Naive thymus-derived CD4-positive, alpha-beta T cell (primary cell): ENCODE results near the gene HDGFL3. TPM values are rescaled to one million over a fixed set of nuclear protein-coding genes. Genes with fewer than 3 reads are reported as not detected.

Experiments
- ATAC-seq: fragments of 150-1000 bp; cut with Tn5 transposase; 2 replicates; pipeline ENCODE4 v1.10.0; 2021; ENCODE audit warnings: mild to moderate bottlenecking, moderate library complexity
- CTCF ChIA-PET: fragments of 350-600 bp; sonication (Branson Sonifier 250); formaldehyde crosslinking; loops from one replicate; lab custom pipeline; 2021; ENCODE audit warnings: antibody characterized with exemption; lab: Charles Lee
- POLR2A ChIA-PET: fragments of 350-600 bp; sonication (Branson Sonifier 250); formaldehyde crosslinking; loops from one replicate; lab custom pipeline; 2021; ENCODE audit warnings: antibody characterized with exemption, inconsistent platforms; lab: Charles Lee
- DNase-seq, 9 donors: peaks; one replicate each; pipeline versions ENCODE4 v3.0.0 to v3.0.0-alpha.2; 2020 to 2022; ENCODE audit warnings: mixed read lengths in 1 of 9
- H3K27ac ChIP-seq: one replicate; pipeline ENCODE4 v1.7.0; 2013; ENCODE audit warnings: mild to moderate bottlenecking, low read depth, low read length, moderate library complexity
- H3K27me3 ChIP-seq, 2 donors: one replicate each; pipeline ENCODE4 v1.7.0; 2013; ENCODE audit warnings: low read length in 2 of 2, mild to moderate bottlenecking in 2 of 2, moderate library complexity in 2 of 2; ENCODE audit not compliant: control insufficient read depth in 2 of 2, insufficient read depth in 2 of 2
- H3K36me3 ChIP-seq, 3 experiments: 1 replicate in 2 of 3; 2 replicates in 1 of 3; pipeline ENCODE4 v1.7.0; 2013; ENCODE audit warnings: low read length in 3 of 3, mild to moderate bottlenecking in 3 of 3, moderate library complexity in 1 of 3; ENCODE audit not compliant: insufficient read depth in 3 of 3, control insufficient read depth in 2 of 3
- H3K4me1 ChIP-seq, 2 donors: one replicate each; pipeline ENCODE4 v1.7.0; 2013; ENCODE audit warnings: low read length in 2 of 2, mild to moderate bottlenecking in 2 of 2, moderate library complexity in 1 of 2; ENCODE audit not compliant: control insufficient read depth in 2 of 2, insufficient read depth in 2 of 2
- H3K4me3 ChIP-seq: 2 replicates; pipeline ENCODE4 v1.7.0; 2013; ENCODE audit warnings: mild to moderate bottlenecking, low read length
- H3K9me3 ChIP-seq, 3 experiments: 1 replicate in 2 of 3; 2 replicates in 1 of 3; pipeline ENCODE4 v1.7.0; 2013; ENCODE audit warnings: low read length in 3 of 3; ENCODE audit not compliant: control insufficient read depth in 2 of 3
- H3K27ac Mint-ChIP-seq, 9 donors: one replicate each; pipeline ENCODE4 v1.8.0; 2020 to 2022; ENCODE audit warnings: mixed read lengths in 9 of 9, mild to moderate bottlenecking in 8 of 9, moderate library complexity in 5 of 9, inconsistent platforms in 2 of 9
- H3K27me3 Mint-ChIP-seq, 5 donors: one replicate each; pipeline ENCODE4 v1.8.0; 2021 to 2022; ENCODE audit warnings: mixed read lengths in 5 of 5, mild to moderate bottlenecking in 1 of 5
- H3K36me3 Mint-ChIP-seq, 5 donors: one replicate each; pipeline ENCODE4 v1.8.0; 2020 to 2022; ENCODE audit warnings: mixed read lengths in 5 of 5, mild to moderate bottlenecking in 3 of 5, inconsistent platforms in 1 of 5
- H3K4me1 Mint-ChIP-seq, 7 donors: one replicate each; pipeline ENCODE4 v1.8.0; 2020 to 2022; ENCODE audit warnings: mixed read lengths in 7 of 7, mild to moderate bottlenecking in 3 of 7, inconsistent platforms in 1 of 7
- H3K4me3 Mint-ChIP-seq, 10 donors: one replicate each; pipeline ENCODE4 v1.8.0; 2020 to 2022; ENCODE audit warnings: mild to moderate bottlenecking in 10 of 10, mixed read lengths in 10 of 10, moderate library complexity in 6 of 10, inconsistent platforms in 2 of 10
- H3K9me3 Mint-ChIP-seq, 11 donors: one replicate each; pipeline ENCODE4 v1.8.0; 2020 to 2022; ENCODE audit warnings: mixed read lengths in 11 of 11, mild to moderate bottlenecking in 4 of 11, inconsistent platforms in 1 of 11, moderate library complexity in 1 of 11
- intact Hi-C, 2 donors: fragments of 100-400 bp; cut with micrococcal nuclease; formaldehyde crosslinking; loops; one replicate each; pipeline ENCODE4 v1.15.1; 2023
- polyA plus RNA-seq, 2 donors: library from polyadenylated mRNA; unstranded; fragments of 300-500 nt; fragmentation: Illumina TruSeq; gene quantifications; one replicate each; pipeline ENCODE4 v1.2.3, GENCODE V29; 2021
- total RNA-seq, 6 experiments: library from RNA in 5 of 6; stranded (reverse) in 5 of 6; gene quantifications; 1 replicate in 5 of 6; 2 replicates in 1 of 6; pipeline ENCODE4 v1.2.3 and lab custom pipeline; 2021 to 2026

HDGFL3 gene
- total and polyA plus RNA-seq, 7 experiments from 2014 or later, result 2.1 to 50.1 (median 3.6) TPM

GRCh38 chr15:83115410-83115809 lies 92.2 kb downstream of the HDGFL3 start:
- ATAC-seq (no peak), DNase-seq (no peak)
- Mint-ChIP-seq H3K9me3 (peaks cover 0 to 5% (median 0%) of the 10 kb centered on the region in 11 donors), H3K27me3 (peaks cover 0 to 13% (median 7%) of the 10 kb centered on the region in 5 donors), H3K36me3 (peaks cover 0 to 29% (median 0%) of the 10 kb centered on the region in 5 donors), H3K27ac (no peak overlapping the region), H3K4me3 (no peak overlapping the region), H3K4me1 (peaks cover 0 to 8% (median 0%) of the 10 kb centered on the region in 7 donors)
- no peak overlapping the region for H3K27ac ChIP-seq
- ChIA-PET CTCF (no interaction called here), POLR2A (no interaction called here)
- intact Hi-C loops, result no loop called here
- no peaks in the 10 kb centered on the region for H3K27me3 ChIP-seq
- H3K9me3 ChIP-seq, result no peaks in the 10 kb centered on the region
- no peaks in the 10 kb centered on the region for H3K4me1 ChIP-seq
- no peak overlapping the region for H3K4me3 ChIP-seq
- no peaks in the 10 kb centered on the region for H3K36me3 ChIP-seq

GRCh38 chr15:83114856-83115255 lies 92.8 kb downstream of the HDGFL3 start:
- ATAC-seq, result no peak
- H3K27ac ChIP-seq, result no peak overlapping the region
- intact Hi-C loops, result no loop called here
- no peak overlapping the region for H3K4me3 ChIP-seq
- no peaks in the 10 kb centered on the region for H3K36me3 ChIP-seq
- Mint-ChIP-seq H3K27ac (no peak overlapping the region), H3K4me3 (no peak overlapping the region), H3K9me3 (peaks cover 0 to 7% (median 0%) of the 10 kb centered on the region in 11 donors), H3K4me1 (peaks cover 0 to 13% (median 2%) of the 10 kb centered on the region in 7 donors), H3K36me3 (peaks cover 0 to 33% (median 0%) of the 10 kb centered on the region in 5 donors), H3K27me3 (peaks cover 0 to 19% (median 10%) of the 10 kb centered on the region in 5 donors)
- no peaks in the 10 kb centered on the region for H3K27me3 ChIP-seq
- POLR2A ChIA-PET, result no interaction called here
- H3K9me3 ChIP-seq, result no peaks in the 10 kb centered on the region
- CTCF ChIA-PET, result no interaction called here
- DNase-seq, result no peak
- H3K4me1 ChIP-seq, result no peaks in the 10 kb centered on the region

GRCh38 chr15:83113881-83114674 lies 93.5 kb downstream of the HDGFL3 start:
- Mint-ChIP-seq H3K36me3 (peaks cover 0 to 31% (median 0%) of the 10 kb centered on the region in 5 donors), H3K27ac (no peak overlapping the region), H3K27me3 (peaks cover 0 to 26% (median 17%) of the 10 kb centered on the region in 5 donors), H3K4me1 (peaks cover 0 to 19% (median 6%) of the 10 kb centered on the region in 7 donors), H3K9me3 (peaks cover 0 to 7% (median 0%) of the 10 kb centered on the region in 11 donors), H3K4me3 (no peak overlapping the region)
- H3K4me3 ChIP-seq, result no peak overlapping the region
- no peak for ATAC-seq
- intact Hi-C loops, result no loop called here
- no peak for DNase-seq
- H3K36me3 ChIP-seq, result no peaks in the 10 kb centered on the region
- no peaks in the 10 kb centered on the region for H3K4me1 ChIP-seq
- CTCF ChIA-PET, result no interaction called here
- H3K27ac ChIP-seq, result no peak overlapping the region
- POLR2A ChIA-PET, result no interaction called here
- no peaks in the 10 kb centered on the region for H3K9me3 ChIP-seq
- no peaks in the 10 kb centered on the region for H3K27me3 ChIP-seq

- peaks cover 5 to 30% (median 11%) of the 10 kb centered on the region in 7 donors for H3K4me1 Mint-ChIP-seq
- no peak for ATAC-seq
- H3K4me1 ChIP-seq, result peaks cover 0 to 9% of the 10 kb centered on the region in 2 donors
- H3K4me3 ChIP-seq, result no peak overlapping the region
- H3K27me3 Mint-ChIP-seq, result peaks cover 2 to 38% (median 27%) of the 10 kb centered on the region in 5 donors
- ChIA-PET POLR2A (no interaction called here), CTCF (no interaction called here)
- no peak overlapping the region for H3K27ac ChIP-seq
- peaks cover 0 to 35% (median 0%) of the 10 kb centered on the region in 5 donors for H3K36me3 Mint-ChIP-seq
- DNase-seq, result no peak
- H3K9me3 Mint-ChIP-seq, result peaks cover 0 to 7% (median 0%) of the 10 kb centered on the region in 11 donors
- H3K4me3 Mint-ChIP-seq, result no peak overlapping the region
- H3K36me3 ChIP-seq, result no peaks in the 10 kb centered on the region
- H3K9me3 ChIP-seq, result no peaks in the 10 kb centered on the region
- no peaks in the 10 kb centered on the region for H3K27me3 ChIP-seq
- intact Hi-C loops, result no loop called here
- no peak overlapping the region for H3K27ac Mint-ChIP-seq
Measured at GRCh38 chr15:83112956-83113299, 94.7 kb downstream of the HDGFL3 start.

GRCh38 chr15:83112233-83112955 lies 95.2 kb downstream of the HDGFL3 start:
- ChIA-PET POLR2A (no interaction called here), CTCF (no interaction called here)
- H3K9me3 Mint-ChIP-seq, result peaks cover 0 to 7% (median 0%) of the 10 kb centered on the region in 11 donors
- H3K27me3 ChIP-seq, result no peaks in the 10 kb centered on the region
- ATAC-seq (no peak), DNase-seq (no peak)
- peaks cover 0 to 35% (median 0%) of the 10 kb centered on the region in 5 donors for H3K36me3 Mint-ChIP-seq
- peaks cover 0 to 10% of the 10 kb centered on the region in 2 donors for H3K4me1 ChIP-seq
- H3K27ac Mint-ChIP-seq, result no peak overlapping the region
- H3K27me3 Mint-ChIP-seq, result peaks cover 2 to 38% (median 27%) of the 10 kb centered on the region in 5 donors
- H3K4me3 Mint-ChIP-seq, result no peak overlapping the region
- H3K4me3 ChIP-seq, result no peak overlapping the region
- H3K9me3 ChIP-seq, result no peaks in the 10 kb centered on the region
- H3K36me3 ChIP-seq, result no peaks in the 10 kb centered on the region
- H3K4me1 Mint-ChIP-seq, result peaks cover 6 to 30% (median 11%) of the 10 kb centered on the region in 7 donors
- H3K27ac ChIP-seq, result no peak overlapping the region
- intact Hi-C loops, result no loop called here

- Histone ChIP-seq H3K27ac (no peak overlapping the region), H3K4me1 (peaks cover 0 to 10% of the 10 kb centered on the region in 2 donors), H3K36me3 (no peaks in the 10 kb centered on the region), H3K9me3 (no peaks in the 10 kb centered on the region), H3K4me3 (no peak overlapping the region), H3K27me3 (no peaks in the 10 kb centered on the region)
- no peak for ATAC-seq
- no peak overlapping the region for H3K4me3 Mint-ChIP-seq
- H3K27me3 Mint-ChIP-seq, result peaks cover 7 to 45% (median 34%) of the 10 kb centered on the region in 5 donors
- H3K4me1 Mint-ChIP-seq, result peaks cover 11 to 35% (median 17%) of the 10 kb centered on the region in 7 donors
- DNase-seq, result no peak
- H3K9me3 Mint-ChIP-seq, result peaks cover 0 to 7% (median 0%) of the 10 kb centered on the region in 11 donors
- peaks cover 0 to 35% (median 3%) of the 10 kb centered on the region in 5 donors for H3K36me3 Mint-ChIP-seq
- H3K27ac Mint-ChIP-seq, result peak overlapping the region in 2 of 9 donors; percentile 9 to 37
- intact Hi-C loops, result no loop called here
- POLR2A ChIA-PET, result no interaction called here
- CTCF ChIA-PET, result no interaction called here
Measured at GRCh38 chr15:83111149-83111548, 96.5 kb downstream of the HDGFL3 start.
